ENCODE measurements around the gene RNF4.

GRCh38 chr4:2432004-2432403 lies 36.9 kb upstream of the RNF4 start:
- no peak for TF ChIP-seq CTCF (IDR thresholded peaks at IDR 0.05)
- no peak for TF ChIP-seq POLR2A (IDR thresholded peaks at IDR 0.05)

All from uterus (tissue), 2 donors.